Measurements from ENCODE around the gene WNT3. TPM values are rescaled to one million over a fixed set of nuclear protein-coding genes. Genes with fewer than 3 reads are reported as not detected.
"Not testable (repeated sequence)": the region's sequence is repeated elsewhere in the genome, so short reads cannot be mapped to it uniquely, and the experiment has no call there.

The WNT3 gene
- total RNA-seq, 2 experiments from 2014 or later = not detected

DNA sequence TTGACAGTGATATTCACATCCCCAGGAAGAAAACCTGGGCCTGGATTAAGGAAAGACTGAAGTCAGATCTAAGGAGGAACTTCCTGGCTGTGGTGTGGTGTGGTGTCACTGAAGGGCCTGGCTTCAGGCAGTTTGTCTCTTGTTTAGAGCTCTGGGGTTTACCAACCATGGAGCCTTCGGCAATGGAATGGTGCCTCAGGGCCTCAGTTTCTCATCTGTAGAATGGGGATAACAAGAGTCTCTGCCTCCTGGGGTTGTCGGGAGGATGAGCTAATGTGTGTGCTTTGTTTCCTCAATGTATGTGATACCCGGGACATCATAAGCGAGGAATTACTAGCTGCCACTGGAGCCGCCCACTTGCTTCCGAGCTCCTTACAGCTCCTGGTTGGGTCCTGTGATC lies 12.7 kb downstream of the WNT3 start:
- no peak overlapping the region for H3K27ac Mint-ChIP-seq
- H3K4me3 Mint-ChIP-seq = no peak overlapping the region
- ATAC-seq = no peak
- CTCF ChIA-PET = no interaction called here
- no peak for DNase-seq
- no peaks in the 10 kb centered on the region for H3K4me1 Mint-ChIP-seq (ENCODE audit: low read depth)
- H3K27me3 Mint-ChIP-seq (ENCODE audit: low read depth) = peaks cover under 1% of the 10 kb centered on the region
- POLR2A ChIA-PET = no interaction called here
- no peaks in the 10 kb centered on the region for H3K36me3 Mint-ChIP-seq (ENCODE audit: low read depth)
- no peaks in the 10 kb centered on the region for H3K9me3 Mint-ChIP-seq (ENCODE audit: insufficient read depth)

DNA sequence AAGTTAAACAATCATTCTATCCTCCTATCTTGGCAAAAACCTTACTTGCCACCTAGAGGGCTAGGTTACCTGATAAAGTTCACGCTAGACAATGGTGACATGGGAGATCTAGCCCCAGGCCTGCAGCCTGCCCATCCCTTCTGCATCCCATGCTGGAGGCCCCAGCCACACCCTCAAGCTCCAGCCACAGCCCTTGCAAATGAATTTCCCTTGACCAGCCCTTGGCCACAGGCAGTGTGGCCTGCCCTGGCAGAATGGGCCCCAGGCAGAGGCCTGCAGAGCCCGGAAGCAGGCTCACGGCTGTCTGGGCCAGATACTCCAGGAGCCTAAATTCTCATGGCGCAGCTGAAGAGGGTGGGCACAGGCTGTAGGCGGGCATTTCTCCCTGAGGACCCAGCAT lies 14.9 kb downstream of the WNT3 start:
- ATAC-seq (no peak), DNase-seq (no peak)
- Mint-ChIP-seq H3K9me3 (ENCODE audit: insufficient read depth) (no peaks in the 10 kb centered on the region), H3K4me3 (no peak overlapping the region), H3K4me1 (ENCODE audit: low read depth) (no peaks in the 10 kb centered on the region), H3K27ac (no peak overlapping the region), H3K36me3 (ENCODE audit: low read depth) (no peaks in the 10 kb centered on the region), H3K27me3 (ENCODE audit: low read depth) (peaks cover 3% of the 10 kb centered on the region)
- CTCF ChIA-PET = no interaction called here
- POLR2A ChIA-PET = interaction anchor here (0.6 kb wide), 1 partner anchor 12 kb away, joined by 3 read pairs; no protein-coding TSS in a partner anchor

DNA sequence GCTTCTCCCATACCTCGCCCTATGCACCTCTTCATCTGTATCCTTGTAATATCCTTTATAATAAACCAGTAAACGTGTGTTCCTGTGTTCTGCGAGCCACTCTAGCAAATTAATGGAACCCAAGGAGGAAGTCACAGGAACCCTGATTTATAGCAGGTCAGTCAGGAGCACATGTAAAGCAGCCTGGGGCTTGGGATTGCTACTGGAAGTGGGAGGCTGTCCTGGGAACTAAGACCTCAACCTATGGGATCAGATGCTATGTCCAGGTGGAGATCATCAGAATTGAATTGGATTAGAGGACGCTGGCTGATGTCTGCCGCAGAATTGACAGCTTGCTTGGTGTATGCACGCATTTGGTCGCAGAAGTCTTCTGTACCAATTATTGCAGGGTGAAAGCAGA lies 15.7 kb downstream of the WNT3 start:
- H3K4me1 Mint-ChIP-seq (ENCODE audit: low read depth) = no peaks in the 10 kb centered on the region
- H3K36me3 Mint-ChIP-seq (ENCODE audit: low read depth) = no peaks in the 10 kb centered on the region
- H3K4me3 Mint-ChIP-seq = no peak overlapping the region
- POLR2A ChIA-PET = no interaction called here
- DNase-seq (no peak), ATAC-seq (no peak)
- CTCF ChIA-PET = no interaction called here
- H3K9me3 Mint-ChIP-seq (ENCODE audit: insufficient read depth) = no peaks in the 10 kb centered on the region
- H3K27ac Mint-ChIP-seq = no peak overlapping the region
- H3K27me3 Mint-ChIP-seq (ENCODE audit: low read depth) = peaks cover 3% of the 10 kb centered on the region

- ChIA-PET POLR2A (no interaction called here), CTCF (no interaction called here)
- H3K9me3 Mint-ChIP-seq (ENCODE audit: insufficient read depth) = no peaks in the 10 kb centered on the region
- DNase-seq (no peak), ATAC-seq (no peak)
- no peak overlapping the region for H3K4me3 Mint-ChIP-seq
- H3K4me1 Mint-ChIP-seq (ENCODE audit: low read depth) = no peaks in the 10 kb centered on the region
- H3K27ac Mint-ChIP-seq = no peak overlapping the region
- peaks cover 8% of the 10 kb centered on the region for H3K27me3 Mint-ChIP-seq (ENCODE audit: low read depth)
- H3K36me3 Mint-ChIP-seq (ENCODE audit: low read depth) = no peaks in the 10 kb centered on the region
Observed at GRCh38 chr17:46800573-46800972, 17.9 kb downstream of the WNT3 start.

DNA sequence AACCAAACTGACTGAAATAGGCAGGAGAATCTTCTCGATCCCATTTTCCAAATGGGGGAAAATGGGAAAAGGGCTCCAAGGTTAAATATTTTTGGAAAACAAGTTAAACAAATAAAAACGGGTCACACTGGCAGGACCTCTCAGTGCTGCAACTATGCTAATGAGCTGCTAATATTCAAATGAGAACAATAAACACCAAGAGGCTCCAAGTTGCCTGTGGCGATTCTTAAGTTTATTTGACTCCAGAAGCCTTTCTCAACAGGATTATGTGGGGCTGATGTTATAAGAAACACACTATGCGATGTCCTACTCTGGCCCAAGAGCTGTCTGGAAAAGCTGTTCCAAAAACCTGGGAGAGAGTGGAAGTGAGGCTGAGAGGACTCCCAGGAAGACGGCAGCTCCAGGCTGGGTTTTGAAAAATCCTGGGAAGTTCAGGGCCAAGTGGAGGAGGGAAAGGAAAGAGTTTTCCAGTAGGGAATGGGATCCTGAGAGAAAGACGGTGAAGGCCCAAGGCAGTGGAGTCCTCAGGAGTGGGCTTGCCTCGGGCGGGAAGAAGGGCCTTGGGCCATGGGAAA lies 21.4 kb downstream of the WNT3 start:
- Mint-ChIP-seq H3K27ac (no peak overlapping the region), H3K27me3 (ENCODE audit: low read depth) (peaks cover 20% of the 10 kb centered on the region)

GRCh38 chr17:46796524-46796923 lies 22.0 kb downstream of the WNT3 start:
- no peak for ATAC-seq
- Mint-ChIP-seq H3K27ac (no peak overlapping the region), H3K27me3 (ENCODE audit: low read depth) (peaks cover 20% of the 10 kb centered on the region), H3K4me3 (no peak overlapping the region), H3K36me3 (ENCODE audit: low read depth) (no peaks in the 10 kb centered on the region), H3K4me1 (ENCODE audit: low read depth) (no peaks in the 10 kb centered on the region), H3K9me3 (ENCODE audit: insufficient read depth) (no peaks in the 10 kb centered on the region)
- DNase-seq = no peak
- ChIA-PET CTCF (no interaction called here), POLR2A (no interaction called here)

More for the DNA sequence above, 21.4 kb downstream of the WNT3 start:
- Mint-ChIP-seq H3K9me3 (ENCODE audit: insufficient read depth) (no peaks in the 10 kb centered on the region), H3K4me1 (ENCODE audit: low read depth) (no peaks in the 10 kb centered on the region), H3K4me3 (no peak overlapping the region), H3K36me3 (ENCODE audit: low read depth) (no peaks in the 10 kb centered on the region)
- ChIA-PET POLR2A (no interaction called here), CTCF (no interaction called here)
- no peak for ATAC-seq
- DNase-seq = no peak

DNA sequence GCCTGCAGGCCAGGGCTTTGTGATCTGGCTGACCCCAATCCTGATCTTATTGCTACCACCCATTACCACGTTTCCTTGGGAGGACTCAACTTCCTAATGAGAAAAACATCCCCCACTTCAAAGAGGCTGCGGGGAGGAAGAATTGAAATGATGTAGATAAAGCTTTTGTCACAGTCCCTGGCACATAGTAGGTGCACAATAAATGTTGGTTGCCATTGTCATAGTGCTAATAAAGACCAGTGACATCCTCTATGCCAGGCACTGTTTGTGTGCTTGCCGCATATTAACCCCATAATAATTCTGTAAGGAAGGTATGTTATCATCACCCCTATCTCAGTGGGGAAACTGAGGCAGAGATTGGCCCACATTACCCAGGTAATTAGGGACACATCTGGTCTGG lies 22.4 kb downstream of the WNT3 start:
- Mint-ChIP-seq H3K27me3 (ENCODE audit: low read depth) (peaks cover 20% of the 10 kb centered on the region), H3K9me3 (ENCODE audit: insufficient read depth) (no peaks in the 10 kb centered on the region), H3K4me3 (no peak overlapping the region), H3K36me3 (ENCODE audit: low read depth) (no peaks in the 10 kb centered on the region), H3K4me1 (ENCODE audit: low read depth) (no peaks in the 10 kb centered on the region), H3K27ac (no peak overlapping the region)
- ChIA-PET POLR2A (no interaction called here), CTCF (no interaction called here)
- DNase-seq (no peak), ATAC-seq (no peak)

DNA sequence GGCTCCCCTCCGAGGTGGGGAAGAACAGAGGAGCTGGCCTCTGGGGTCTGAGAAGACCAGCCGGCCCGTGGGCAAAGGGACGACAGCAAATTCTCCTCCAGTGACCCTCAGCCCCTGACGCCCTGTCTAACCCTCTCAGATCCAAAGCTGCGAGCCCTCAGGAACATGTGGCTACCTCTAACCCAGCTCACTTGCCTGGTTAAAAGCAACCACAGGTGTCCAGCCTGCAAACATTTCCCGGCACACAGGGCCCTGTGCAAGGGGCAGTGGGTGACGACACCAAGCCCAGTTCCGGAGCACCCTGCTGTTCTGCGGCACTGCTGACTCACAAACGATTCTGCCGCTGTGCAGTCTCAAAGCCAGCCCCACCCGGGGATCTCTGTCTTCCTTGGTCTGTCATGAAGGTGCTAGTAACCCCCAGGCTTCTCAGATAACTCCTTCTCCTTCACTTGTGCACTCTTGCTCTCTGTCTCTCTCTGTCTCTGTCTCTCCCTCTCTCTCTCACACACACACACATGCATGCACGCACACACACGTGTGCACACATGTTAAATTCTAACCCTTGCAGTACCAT lies 23.0 kb downstream of the WNT3 start:
- Mint-ChIP-seq H3K27ac (no peak overlapping the region), H3K9me3 (ENCODE audit: insufficient read depth) (no peaks in the 10 kb centered on the region), H3K27me3 (ENCODE audit: low read depth) (peaks cover 17% of the 10 kb centered on the region), H3K4me3 (no peak overlapping the region), H3K36me3 (ENCODE audit: low read depth) (no peaks in the 10 kb centered on the region), H3K4me1 (ENCODE audit: low read depth) (no peaks in the 10 kb centered on the region)
- ChIA-PET POLR2A (no interaction called here), CTCF (no interaction called here)
- no peak for ATAC-seq
- DNase-seq = no peak

DNA sequence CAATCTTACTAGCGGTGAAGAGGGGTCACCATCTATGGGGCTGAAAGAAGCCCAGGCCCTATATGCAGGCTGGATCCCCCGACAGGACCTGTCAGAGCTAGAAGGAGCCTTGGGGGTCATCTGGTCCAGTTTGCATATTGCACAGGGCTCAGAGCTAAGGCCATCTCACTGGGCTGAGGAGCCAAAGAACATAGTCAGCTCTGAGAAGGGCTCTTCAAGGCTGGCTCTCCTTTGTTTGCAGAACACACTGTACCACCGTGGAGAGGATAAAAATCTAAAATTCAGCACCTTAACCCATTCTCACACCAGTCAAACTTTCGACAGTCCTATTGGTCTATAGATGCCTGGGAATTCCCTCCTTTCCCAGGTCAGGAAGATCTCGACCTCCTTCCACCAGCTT lies 24.2 kb downstream of the WNT3 start:
- CTCF ChIA-PET = no interaction called here
- Mint-ChIP-seq H3K36me3 (ENCODE audit: low read depth) (no peaks in the 10 kb centered on the region), H3K4me1 (ENCODE audit: low read depth) (no peaks in the 10 kb centered on the region), H3K27me3 (ENCODE audit: low read depth) (peaks cover 17% of the 10 kb centered on the region), H3K9me3 (ENCODE audit: insufficient read depth) (no peaks in the 10 kb centered on the region), H3K4me3 (no peak overlapping the region), H3K27ac (no peak overlapping the region)
- ATAC-seq = no peak
- POLR2A ChIA-PET = no interaction called here
- DNase-seq = no peak

DNA sequence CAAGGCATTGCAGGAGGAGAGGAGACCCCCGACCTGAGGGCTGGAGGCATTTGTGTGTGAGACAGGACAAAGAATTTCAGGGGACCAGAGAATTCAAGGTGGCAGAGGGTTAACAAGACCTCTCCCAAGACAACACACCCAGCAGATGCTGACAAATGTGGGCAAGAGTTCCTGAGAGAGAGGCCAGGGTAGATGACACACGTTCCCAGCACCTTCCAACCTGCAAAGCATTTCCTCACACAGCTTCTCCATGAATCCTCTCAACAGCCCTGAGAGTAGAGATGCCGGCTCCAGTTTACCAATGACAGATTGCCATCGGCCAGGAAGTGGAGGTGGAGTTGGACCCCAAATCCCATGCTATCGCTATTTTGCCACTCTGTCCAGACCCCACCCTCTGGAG lies 25.0 kb downstream of the WNT3 start:
- H3K4me3 Mint-ChIP-seq = no peak overlapping the region
- ChIA-PET CTCF (no interaction called here), POLR2A (no interaction called here)
- H3K27me3 Mint-ChIP-seq (ENCODE audit: low read depth) = peaks cover 19% of the 10 kb centered on the region
- H3K27ac Mint-ChIP-seq = no peak overlapping the region
- ATAC-seq = no peak
- H3K4me1 Mint-ChIP-seq (ENCODE audit: low read depth) = no peaks in the 10 kb centered on the region
- no peak for DNase-seq
- no peaks in the 10 kb centered on the region for H3K9me3 Mint-ChIP-seq (ENCODE audit: insufficient read depth)
- H3K36me3 Mint-ChIP-seq (ENCODE audit: low read depth) = no peaks in the 10 kb centered on the region

DNA sequence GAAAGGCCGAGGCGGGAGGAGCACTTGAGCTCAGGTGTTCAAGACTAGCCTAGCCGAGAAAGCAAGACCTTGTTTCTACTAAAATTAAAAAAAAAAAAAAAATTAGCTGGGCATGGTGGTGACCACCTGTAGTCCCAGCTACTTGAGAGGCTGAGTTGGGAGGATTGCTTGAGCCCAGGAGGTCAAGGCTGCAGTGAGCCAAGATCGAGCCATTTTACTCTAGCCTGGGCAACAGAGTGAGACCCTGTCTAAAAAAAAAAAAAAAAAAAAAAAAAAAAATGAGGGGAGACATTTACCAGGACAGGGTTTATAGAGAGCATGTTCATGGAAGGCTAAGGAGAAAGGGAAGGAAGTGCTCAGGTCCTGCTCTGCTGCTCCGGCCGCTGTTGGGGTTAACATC lies 25.5 kb downstream of the WNT3 start:
- H3K9me3 Mint-ChIP-seq (ENCODE audit: insufficient read depth); H3K4me3 Mint-ChIP-seq; ATAC-seq; H3K36me3 Mint-ChIP-seq (ENCODE audit: low read depth); CTCF ChIA-PET; DNase-seq; H3K4me1 Mint-ChIP-seq (ENCODE audit: low read depth); POLR2A ChIA-PET; H3K27ac Mint-ChIP-seq: not testable (repeated sequence)
- peaks cover 24% of the 10 kb centered on the region for H3K27me3 Mint-ChIP-seq (ENCODE audit: low read depth)

DNA sequence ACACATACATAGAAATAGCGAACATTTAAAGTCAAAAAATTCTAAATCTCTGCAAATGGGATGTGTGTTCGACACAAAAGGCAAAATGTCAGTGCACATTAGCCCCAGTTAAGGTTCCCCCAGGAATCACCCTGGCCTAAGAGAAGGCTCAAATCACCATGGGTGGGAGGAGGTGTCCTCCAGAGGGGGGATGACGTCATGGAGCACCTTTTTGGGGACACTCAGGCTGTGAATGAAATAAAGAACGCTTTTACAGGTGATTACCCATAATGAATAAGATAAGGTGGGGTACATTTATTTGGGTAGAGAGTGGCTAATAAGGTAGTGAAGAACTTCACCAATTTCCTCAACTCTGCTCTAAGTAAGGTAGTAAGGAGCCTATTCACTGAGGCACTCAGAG lies 26.4 kb downstream of the WNT3 start:
- H3K4me1 Mint-ChIP-seq (ENCODE audit: low read depth) = no peaks in the 10 kb centered on the region
- DNase-seq (no peak), ATAC-seq (no peak)
- no peaks in the 10 kb centered on the region for H3K9me3 Mint-ChIP-seq (ENCODE audit: insufficient read depth)
- H3K36me3 Mint-ChIP-seq (ENCODE audit: low read depth) = no peaks in the 10 kb centered on the region
- ChIA-PET POLR2A (no interaction called here), CTCF (no interaction called here)
- no peak overlapping the region for H3K4me3 Mint-ChIP-seq
- peaks cover 24% of the 10 kb centered on the region for H3K27me3 Mint-ChIP-seq (ENCODE audit: low read depth)
- no peak overlapping the region for H3K27ac Mint-ChIP-seq

DNA sequence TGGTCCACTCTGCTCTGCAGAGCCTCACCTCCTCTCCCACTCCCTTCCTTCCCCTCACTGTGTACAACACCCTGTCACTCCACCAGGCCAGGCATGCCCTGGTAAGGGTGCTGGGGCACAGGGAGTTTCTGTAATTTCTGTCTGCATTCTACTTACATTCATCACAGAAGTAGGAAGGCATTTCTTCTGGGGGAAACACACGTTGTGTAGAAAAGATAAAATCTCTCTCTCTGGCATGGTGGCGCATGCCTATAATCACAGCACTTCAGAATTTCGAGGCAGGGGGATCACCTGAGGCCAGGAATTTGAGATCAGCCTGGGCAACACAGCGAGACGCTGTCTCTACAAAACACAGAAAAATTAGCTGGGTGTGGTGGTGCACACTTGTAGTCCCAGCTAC lies 27.0 kb downstream of the WNT3 start:
- DNase-seq (no peak), ATAC-seq (no peak)
- H3K4me1 Mint-ChIP-seq (ENCODE audit: low read depth) = no peaks in the 10 kb centered on the region
- H3K27ac Mint-ChIP-seq = no peak overlapping the region
- H3K36me3 Mint-ChIP-seq (ENCODE audit: low read depth) = no peaks in the 10 kb centered on the region
- ChIA-PET CTCF (no interaction called here), POLR2A (no interaction called here)
- peaks cover 23% of the 10 kb centered on the region for H3K27me3 Mint-ChIP-seq (ENCODE audit: low read depth)
- no peak overlapping the region for H3K4me3 Mint-ChIP-seq
- no peaks in the 10 kb centered on the region for H3K9me3 Mint-ChIP-seq (ENCODE audit: insufficient read depth)
